Measurements from ENCODE around the gene AHCYL2.

- TF ChIP-seq, protein P1, sequence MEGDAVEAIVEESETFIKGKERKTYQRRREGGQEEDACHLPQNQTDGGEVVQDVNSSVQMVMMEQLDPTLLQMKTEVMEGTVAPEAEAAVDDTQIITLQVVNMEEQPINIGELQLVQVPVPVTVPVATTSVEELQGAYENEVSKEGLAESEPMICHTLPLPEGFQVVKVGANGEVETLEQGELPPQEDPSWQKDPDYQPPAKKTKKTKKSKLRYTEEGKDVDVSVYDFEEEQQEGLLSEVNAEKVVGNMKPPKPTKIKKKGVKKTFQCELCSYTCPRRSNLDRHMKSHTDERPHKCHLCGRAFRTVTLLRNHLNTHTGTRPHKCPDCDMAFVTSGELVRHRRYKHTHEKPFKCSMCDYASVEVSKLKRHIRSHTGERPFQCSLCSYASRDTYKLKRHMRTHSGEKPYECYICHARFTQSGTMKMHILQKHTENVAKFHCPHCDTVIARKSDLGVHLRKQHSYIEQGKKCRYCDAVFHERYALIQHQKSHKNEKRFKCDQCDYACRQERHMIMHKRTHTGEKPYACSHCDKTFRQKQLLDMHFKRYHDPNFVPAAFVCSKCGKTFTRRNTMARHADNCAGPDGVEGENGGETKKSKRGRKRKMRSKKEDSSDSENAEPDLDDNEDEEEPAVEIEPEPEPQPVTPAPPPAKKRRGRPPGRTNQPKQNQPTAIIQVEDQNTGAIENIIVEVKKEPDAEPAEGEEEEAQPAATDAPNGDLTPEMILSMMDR (IDR thresholded peaks at IDR 0.05), result no peak
- no peak for TF ChIP-seq EZH2 (IDR thresholded peaks at IDR 0.05)
Observed at GRCh38 chr7:129405527-129405926, 180.7 kb downstream of the AHCYL2 start.
